ENCODE data around the gene SLC1A5. TPM values are rescaled to one million over a fixed set of nuclear protein-coding genes. Genes with fewer than 3 reads are reported as not detected.

SLC1A5 gene
- total RNA-seq, 2 experiments from 2014 or later = 145 to 161 TPM

- peaks cover 51% of the 10 kb centered on the region for H3K79me2 ChIP-seq (ENCODE audit: insufficient read depth, low read depth, low read length)
- peak within 1 kb of the TSS; percentile 62 for H3K27ac ChIP-seq (ENCODE audit: low read depth, low read length, poor library complexity, severe bottlenecking)
- ChIA-PET CTCF (ENCODE audit: unreplicated experiment) (no interaction called here), POLR2A (no interaction called here)
- peaks cover 36% of the 10 kb centered on the region for H3K36me3 ChIP-seq (ENCODE audit: insufficient read depth, low read length)
- H3K4me2 ChIP-seq (ENCODE audit: low read length) = peak within 1 kb of the TSS; percentile 87
- peak; percentile 36 for DNase-seq (ENCODE audit: low spot score)
- H4K20me1 ChIP-seq (ENCODE audit: insufficient read depth, low read length) = peaks cover 15% of the 10 kb centered on the region; the same call in 1 of the 2 replicates
- TF ChIP-seq, protein P1, sequence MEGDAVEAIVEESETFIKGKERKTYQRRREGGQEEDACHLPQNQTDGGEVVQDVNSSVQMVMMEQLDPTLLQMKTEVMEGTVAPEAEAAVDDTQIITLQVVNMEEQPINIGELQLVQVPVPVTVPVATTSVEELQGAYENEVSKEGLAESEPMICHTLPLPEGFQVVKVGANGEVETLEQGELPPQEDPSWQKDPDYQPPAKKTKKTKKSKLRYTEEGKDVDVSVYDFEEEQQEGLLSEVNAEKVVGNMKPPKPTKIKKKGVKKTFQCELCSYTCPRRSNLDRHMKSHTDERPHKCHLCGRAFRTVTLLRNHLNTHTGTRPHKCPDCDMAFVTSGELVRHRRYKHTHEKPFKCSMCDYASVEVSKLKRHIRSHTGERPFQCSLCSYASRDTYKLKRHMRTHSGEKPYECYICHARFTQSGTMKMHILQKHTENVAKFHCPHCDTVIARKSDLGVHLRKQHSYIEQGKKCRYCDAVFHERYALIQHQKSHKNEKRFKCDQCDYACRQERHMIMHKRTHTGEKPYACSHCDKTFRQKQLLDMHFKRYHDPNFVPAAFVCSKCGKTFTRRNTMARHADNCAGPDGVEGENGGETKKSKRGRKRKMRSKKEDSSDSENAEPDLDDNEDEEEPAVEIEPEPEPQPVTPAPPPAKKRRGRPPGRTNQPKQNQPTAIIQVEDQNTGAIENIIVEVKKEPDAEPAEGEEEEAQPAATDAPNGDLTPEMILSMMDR (conservative IDR thresholded peaks at IDR 0.05; ENCODE audit: low read length) = no peak
- TF ChIP-seq EZH2phosphoT487 (IDR thresholded peaks at IDR 0.05; ENCODE audit: borderline replicate concordance, low read depth, low read length) = no peak
- no TSS peak for BruUV-seq (replicated peaks)
- H3K9me3 ChIP-seq (ENCODE audit: low read length) = no peaks in the 10 kb centered on the region
- H2AFZ ChIP-seq (ENCODE audit: low read length) = peak within 1 kb of the TSS; percentile 49; the same call in 1 of the 2 replicates
- peaks cover 46% of the 10 kb centered on the region for H3K4me1 ChIP-seq (ENCODE audit: insufficient read depth, low read length, poor library complexity, severe bottlenecking)
- peak within 1 kb of the TSS; percentile 99 for H3K4me3 ChIP-seq (ENCODE audit: low read depth, low read length, poor library complexity, severe bottlenecking)
- intact Hi-C loops (cut with micrococcal nuclease; ENCODE audit: unreplicated experiment) = no loop called here
- H3K9me2 ChIP-seq (ENCODE audit: insufficient read depth, low read length) = no peaks in the 10 kb centered on the region
Measured at GRCh38 chr19:46745521-46746280, 42.7 kb downstream of the SLC1A5 start, which contains the start of gene FKRP. Gene FKRP, plus strand, starts transcription at chr19:46746057. Its CDS starts 9,394 bp downstream, at chr19:46755451.

DNA sequence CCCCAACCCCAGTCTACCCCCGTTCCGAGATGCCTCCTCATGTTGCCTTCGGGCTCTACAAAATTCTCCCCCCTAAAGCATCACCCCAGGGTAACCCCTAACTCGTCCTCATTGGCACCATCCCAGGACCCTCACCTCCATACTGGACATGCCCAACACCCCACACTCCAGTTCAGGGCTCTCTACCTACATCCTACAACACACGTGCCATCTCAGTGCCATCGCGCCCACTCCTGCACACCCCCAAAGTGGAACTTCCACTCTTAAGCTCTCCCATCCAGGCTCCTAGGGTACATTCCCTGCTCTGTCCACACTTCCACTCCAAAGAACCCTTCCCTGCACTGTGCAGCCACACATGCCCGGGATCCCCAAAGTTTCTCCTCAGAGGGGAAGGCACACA is 43.4 kb downstream of the SLC1A5 start:
- peak overlapping the region; percentile 99 for H3K4me3 ChIP-seq (ENCODE audit: low read depth, low read length, poor library complexity, severe bottlenecking)
- no peaks in the 10 kb centered on the region for H3K9me2 ChIP-seq (ENCODE audit: insufficient read depth, low read length)
- H3K79me2 ChIP-seq (ENCODE audit: insufficient read depth, low read depth, low read length) = peaks cover 58% of the 10 kb centered on the region
- peaks cover 41% of the 10 kb centered on the region for H3K36me3 ChIP-seq (ENCODE audit: insufficient read depth, low read length)
- no peak overlapping the region for H3K27ac ChIP-seq (ENCODE audit: low read depth, low read length, poor library complexity, severe bottlenecking)
- H3K4me1 ChIP-seq (ENCODE audit: insufficient read depth, low read length, poor library complexity, severe bottlenecking) = peaks cover 39% of the 10 kb centered on the region
- BruUV-seq (replicated peaks) = no TSS peak
- no peaks in the 10 kb centered on the region for H3K9me3 ChIP-seq (ENCODE audit: low read length)
- intact Hi-C loops (cut with micrococcal nuclease; ENCODE audit: unreplicated experiment) = no loop called here
- CTCF ChIA-PET (ENCODE audit: unreplicated experiment) = no interaction called here
- H2AFZ ChIP-seq (ENCODE audit: low read length) = no peak overlapping the region
- POLR2A ChIA-PET = no interaction called here
- no peak for TF ChIP-seq EZH2phosphoT487 (IDR thresholded peaks at IDR 0.05; ENCODE audit: borderline replicate concordance, low read depth, low read length)
- TF ChIP-seq, protein P1 (conservative IDR thresholded peaks at IDR 0.05; ENCODE audit: low read length) = no peak
- H4K20me1 ChIP-seq (ENCODE audit: insufficient read depth, low read length) = peaks cover 15% of the 10 kb centered on the region; the same call in 1 of the 2 replicates
- DNase-seq (ENCODE audit: low spot score) = no peak
- H3K4me2 ChIP-seq (ENCODE audit: low read length) = peak overlapping the region; percentile 87
